Effector memory CD4-positive, alpha-beta T cell (primary cell): ENCODE measurements around the gene LRRTM4.

Source experiments
- DNase-seq, 3 donors: peaks; one replicate each; pipeline ENCODE4 v3.0.0-alpha.2; 2020
- H3K27ac ChIP-seq: 2 replicates; pipeline ENCODE4 v1.7.0; 2013; ENCODE audit warnings: mild to moderate bottlenecking, low read length, moderate library complexity; ENCODE audit not compliant: insufficient read depth, poor library complexity, severe bottlenecking
- H3K27me3 ChIP-seq: replicated peaks from 2 replicates; pipeline ENCODE4 v1.7.0; 2013; ENCODE audit warnings: mild to moderate bottlenecking, low read length; ENCODE audit not compliant: insufficient read depth, control insufficient read depth, poor library complexity, severe bottlenecking
- H3K36me3 ChIP-seq: 2 replicates; pipeline ENCODE4 v1.7.0; 2013; ENCODE audit warnings: mild to moderate bottlenecking, low read length, moderate library complexity; ENCODE audit not compliant: control insufficient read depth, insufficient read depth
- H3K4me1 ChIP-seq: 2 replicates; pipeline ENCODE4 v1.7.0; 2013; ENCODE audit warnings: low read length, mild to moderate bottlenecking; ENCODE audit not compliant: control insufficient read depth, insufficient read depth, poor library complexity, severe bottlenecking
- H3K4me3 ChIP-seq: 2 replicates; pipeline ENCODE4 v1.7.0; 2013; ENCODE audit warnings: low read length, low read depth, mild to moderate bottlenecking; ENCODE audit not compliant: insufficient read depth, poor library complexity, severe bottlenecking
- H3K9me3 ChIP-seq: 2 replicates; pipeline ENCODE4 v1.7.0; 2013; ENCODE audit warnings: mild to moderate bottlenecking, low read length, moderate library complexity; ENCODE audit not compliant: control insufficient read depth

The LRRTM4 gene

DNA sequence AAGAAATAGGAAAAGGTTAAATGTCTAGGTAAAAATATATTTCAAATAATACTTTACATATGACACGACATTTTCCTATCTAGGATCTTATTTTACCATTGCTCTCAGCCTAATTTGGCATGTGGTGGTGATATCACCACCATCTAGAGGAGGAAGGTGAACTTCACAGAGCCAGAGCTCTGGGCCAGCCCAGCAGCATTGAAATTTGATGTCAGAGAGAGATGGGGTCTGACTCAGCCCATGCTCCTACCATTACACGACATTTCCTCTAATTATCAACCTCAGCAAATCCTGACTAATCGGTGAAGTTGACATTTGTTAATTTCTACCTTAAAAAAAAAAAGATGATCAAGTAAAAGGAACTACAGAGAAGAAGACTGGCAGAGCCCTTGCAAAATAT is 42.3 kb downstream of the LRRTM4 start:
- H3K4me3 ChIP-seq, result no peak overlapping the region
- H3K27ac ChIP-seq, result no peak overlapping the region
- no peak for DNase-seq
- no peaks in the 10 kb centered on the region for H3K27me3 ChIP-seq
- H3K4me1 ChIP-seq, result no peaks in the 10 kb centered on the region
- no peaks in the 10 kb centered on the region for H3K9me3 ChIP-seq
- no peaks in the 10 kb centered on the region for H3K36me3 ChIP-seq

DNA sequence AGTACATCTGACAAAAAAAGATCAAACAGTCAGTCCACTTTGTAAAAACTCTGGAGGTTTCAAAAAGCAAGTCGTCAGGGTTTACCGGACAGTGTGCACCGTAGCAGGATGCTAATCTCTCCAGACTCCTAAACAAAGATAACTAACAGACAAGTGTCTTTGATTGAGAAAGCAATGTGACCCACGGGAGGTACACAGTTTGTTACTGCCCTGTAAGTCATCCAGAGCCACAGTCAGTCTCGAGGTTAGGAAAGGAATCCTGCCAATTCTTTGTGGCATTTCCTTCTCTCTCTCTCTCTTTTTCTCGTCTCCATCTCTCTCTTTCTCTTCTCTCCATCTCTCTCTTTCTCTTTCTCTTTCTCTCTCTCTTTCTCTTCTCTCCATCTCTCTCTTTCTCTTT is 42.8 kb downstream of the LRRTM4 start:
- H3K36me3 ChIP-seq, result no peaks in the 10 kb centered on the region
- no peak overlapping the region for H3K4me3 ChIP-seq
- DNase-seq, result no peak
- H3K4me1 ChIP-seq, result no peaks in the 10 kb centered on the region
- H3K27ac ChIP-seq, result no peak overlapping the region
- H3K27me3 ChIP-seq, result no peaks in the 10 kb centered on the region
- no peaks in the 10 kb centered on the region for H3K9me3 ChIP-seq

DNA sequence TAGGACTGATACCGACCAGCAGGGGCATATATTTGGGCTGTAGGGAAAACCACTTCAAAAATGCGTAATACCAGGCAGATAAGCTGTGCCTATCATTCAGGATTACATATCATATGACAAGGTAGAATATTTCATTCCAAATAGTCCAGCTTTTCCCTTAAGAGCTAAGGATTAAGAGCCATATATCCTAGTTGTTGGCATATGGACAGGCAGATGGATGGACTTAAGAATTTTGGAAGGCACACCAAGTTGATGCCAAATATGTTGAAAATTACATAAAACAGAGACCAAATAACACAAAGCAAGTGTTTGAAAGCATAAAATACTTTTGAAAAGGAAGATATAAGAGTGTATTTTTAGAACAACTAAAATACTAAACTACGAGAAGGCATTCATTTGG is 52.1 kb downstream of the LRRTM4 start:
- Histone ChIP-seq H3K4me3 (no peak overlapping the region), H3K36me3 (no peaks in the 10 kb centered on the region), H3K4me1 (no peaks in the 10 kb centered on the region), H3K9me3 (no peaks in the 10 kb centered on the region), H3K27ac (no peak overlapping the region), H3K27me3 (no peaks in the 10 kb centered on the region)
- no peak for DNase-seq

DNA sequence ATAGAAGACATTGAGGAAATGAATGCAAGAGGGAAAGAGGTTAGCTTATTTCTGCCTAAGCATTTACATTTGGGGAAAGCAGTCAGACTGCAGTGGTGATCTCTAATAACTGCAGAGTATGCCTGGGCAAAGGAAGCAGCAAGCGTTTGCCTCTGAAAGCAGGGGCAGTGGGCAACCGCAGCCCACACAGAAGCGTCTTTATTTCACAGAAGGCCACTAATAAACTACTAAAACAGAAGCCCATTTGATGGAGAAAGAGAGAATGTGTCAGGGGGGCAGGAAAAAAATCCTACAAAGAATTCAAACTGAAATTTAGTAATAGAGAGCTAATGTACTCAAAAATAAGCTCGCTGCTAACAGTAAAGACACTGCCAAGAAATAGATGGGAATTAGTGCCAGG is 53.1 kb downstream of the LRRTM4 start:
- no peaks in the 10 kb centered on the region for H3K4me1 ChIP-seq
- no peaks in the 10 kb centered on the region for H3K27me3 ChIP-seq
- no peaks in the 10 kb centered on the region for H3K36me3 ChIP-seq
- no peaks in the 10 kb centered on the region for H3K9me3 ChIP-seq
- no peak overlapping the region for H3K27ac ChIP-seq
- no peak overlapping the region for H3K4me3 ChIP-seq
- DNase-seq, result no peak

DNA sequence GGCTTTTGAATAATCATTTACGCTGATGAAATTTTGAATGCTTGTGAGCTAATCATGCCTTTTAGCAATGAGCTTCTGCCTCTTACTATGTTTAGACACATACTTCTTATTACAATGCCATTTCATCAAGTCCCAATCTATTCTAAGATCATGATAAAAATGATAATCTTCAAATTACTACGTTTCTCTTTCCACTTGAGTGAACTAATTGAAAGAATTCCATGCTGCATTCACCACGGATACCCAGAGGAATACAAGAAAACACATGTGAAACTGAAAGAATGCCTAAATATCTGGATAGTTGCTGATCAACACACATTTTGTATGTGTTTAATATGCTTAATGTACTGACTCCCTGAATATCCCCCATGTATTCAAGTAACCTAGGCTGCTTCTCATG is 62.3 kb downstream of the LRRTM4 start:
- Histone ChIP-seq H3K9me3 (no peaks in the 10 kb centered on the region), H3K4me1 (no peaks in the 10 kb centered on the region), H3K27ac (no peak overlapping the region), H3K27me3 (no peaks in the 10 kb centered on the region), H3K4me3 (no peak overlapping the region), H3K36me3 (no peaks in the 10 kb centered on the region)
- DNase-seq, result no peak

DNA sequence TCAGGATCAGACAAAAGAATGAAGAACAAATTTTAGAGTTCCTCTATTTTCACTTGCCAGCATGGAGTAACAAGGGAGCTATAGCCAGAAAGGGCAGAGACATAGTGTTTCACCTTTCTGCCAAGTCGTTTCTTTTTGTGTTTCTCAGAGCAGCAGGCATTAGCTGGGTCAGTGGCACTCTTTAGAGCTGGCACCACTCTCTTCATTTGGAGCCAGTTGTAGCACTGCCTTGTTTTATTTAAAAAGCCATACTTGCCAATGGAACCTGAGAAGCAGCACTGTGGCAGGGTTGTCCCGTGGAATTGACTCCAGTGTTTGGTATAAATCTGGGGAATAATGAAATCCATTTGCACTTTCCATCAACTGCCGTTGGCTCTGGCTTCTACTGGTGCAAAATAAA is 64.0 kb downstream of the LRRTM4 start:
- no peak for DNase-seq
- Histone ChIP-seq H3K4me3 (no peak overlapping the region), H3K27me3 (no peaks in the 10 kb centered on the region), H3K36me3 (no peaks in the 10 kb centered on the region), H3K4me1 (no peaks in the 10 kb centered on the region), H3K9me3 (no peaks in the 10 kb centered on the region), H3K27ac (no peak overlapping the region)

DNA sequence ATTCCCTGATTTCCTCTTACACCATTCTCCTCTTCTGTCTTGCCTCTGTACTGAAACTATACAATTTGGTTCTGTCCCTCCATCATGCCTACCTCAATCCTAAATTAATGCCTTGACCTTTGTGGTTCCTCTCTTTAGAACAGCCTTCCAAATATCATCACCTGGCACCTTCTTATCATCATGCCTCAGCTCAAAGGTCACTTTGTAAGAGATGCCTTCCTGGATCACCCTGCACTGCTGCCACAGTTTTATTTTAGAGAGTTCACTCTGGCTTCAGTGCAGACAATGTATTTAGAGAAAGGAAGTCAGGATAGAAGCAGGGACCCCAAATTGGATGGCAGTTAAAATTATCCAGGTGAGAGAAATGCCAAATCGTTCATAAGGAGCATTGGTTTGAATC is 64.5 kb downstream of the LRRTM4 start:
- H3K36me3 ChIP-seq, result no peaks in the 10 kb centered on the region
- DNase-seq, result no peak
- H3K4me3 ChIP-seq, result no peak overlapping the region
- no peak overlapping the region for H3K27ac ChIP-seq
- H3K9me3 ChIP-seq, result no peaks in the 10 kb centered on the region
- no peaks in the 10 kb centered on the region for H3K4me1 ChIP-seq
- no peaks in the 10 kb centered on the region for H3K27me3 ChIP-seq

DNA sequence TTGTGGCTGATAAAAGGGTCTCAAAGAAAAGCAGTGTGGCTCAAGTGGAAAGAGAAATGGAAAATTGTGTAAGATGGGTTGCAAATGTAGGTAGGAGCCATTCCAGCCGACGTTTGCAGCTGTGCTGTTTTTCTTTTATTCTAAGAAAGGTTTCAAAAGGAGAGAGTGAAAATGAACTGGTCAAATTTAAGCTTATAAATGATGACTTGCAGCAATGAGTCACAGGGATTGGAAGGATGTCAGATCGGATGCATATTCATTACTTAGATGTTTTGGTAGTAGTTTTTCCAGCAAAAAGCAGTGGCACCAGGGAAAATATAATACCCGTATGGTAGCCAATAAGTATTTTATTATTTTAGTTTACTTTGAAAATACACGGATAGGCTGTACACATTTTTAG is 79.1 kb downstream of the LRRTM4 start:
- no peak overlapping the region for H3K27ac ChIP-seq
- no peaks in the 10 kb centered on the region for H3K9me3 ChIP-seq
- no peaks in the 10 kb centered on the region for H3K27me3 ChIP-seq
- no peaks in the 10 kb centered on the region for H3K36me3 ChIP-seq
- H3K4me1 ChIP-seq, result no peaks in the 10 kb centered on the region
- no peak for DNase-seq
- no peak overlapping the region for H3K4me3 ChIP-seq

DNA sequence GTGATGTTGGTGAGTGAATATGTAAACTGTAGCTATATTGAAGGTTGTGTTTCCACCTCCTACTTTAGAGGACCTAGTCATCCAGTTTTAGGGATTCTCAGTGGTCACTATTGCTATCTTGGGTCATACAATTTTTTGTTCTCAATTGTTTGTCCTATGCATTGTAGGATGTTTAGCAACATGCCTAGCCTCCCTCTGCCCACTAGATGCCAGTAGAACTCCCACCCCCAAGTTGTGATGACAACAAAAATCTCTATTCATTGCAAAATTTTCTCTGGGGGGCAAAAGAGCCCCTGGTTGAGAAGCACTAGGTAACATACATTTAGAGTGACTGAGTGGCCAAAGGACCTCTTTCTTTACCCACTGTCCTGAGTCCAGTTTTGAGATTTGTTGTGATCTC is 87.3 kb downstream of the LRRTM4 start:
- H3K27ac ChIP-seq, result no peak overlapping the region
- H3K4me1 ChIP-seq, result no peaks in the 10 kb centered on the region
- H3K36me3 ChIP-seq, result no peaks in the 10 kb centered on the region
- no peaks in the 10 kb centered on the region for H3K9me3 ChIP-seq
- H3K4me3 ChIP-seq, result no peak overlapping the region
- H3K27me3 ChIP-seq, result no peaks in the 10 kb centered on the region
- DNase-seq, result no peak

DNA sequence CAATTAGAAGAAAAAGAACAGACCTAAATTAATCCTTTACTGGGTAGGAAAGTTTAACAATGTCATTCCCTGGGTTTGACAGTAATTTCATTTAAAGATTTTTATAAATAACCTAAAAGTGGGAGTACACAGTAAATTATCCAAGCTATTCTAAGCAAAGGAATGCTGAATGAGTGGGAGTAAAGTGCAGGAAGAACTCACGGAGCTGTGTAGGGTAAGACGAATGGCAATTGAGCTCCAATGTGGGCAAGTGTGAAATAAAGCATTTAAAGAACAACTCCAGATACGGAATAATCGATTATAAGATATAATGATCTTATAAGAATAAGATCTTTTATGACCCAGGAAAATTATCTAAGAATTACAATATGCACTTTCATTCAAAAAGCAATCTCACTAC is 93.2 kb downstream of the LRRTM4 start:
- DNase-seq, result no peak
- Histone ChIP-seq H3K36me3 (no peaks in the 10 kb centered on the region), H3K4me1 (no peaks in the 10 kb centered on the region), H3K27ac (no peak overlapping the region), H3K9me3 (no peaks in the 10 kb centered on the region), H3K4me3 (no peak overlapping the region), H3K27me3 (no peaks in the 10 kb centered on the region)

DNA sequence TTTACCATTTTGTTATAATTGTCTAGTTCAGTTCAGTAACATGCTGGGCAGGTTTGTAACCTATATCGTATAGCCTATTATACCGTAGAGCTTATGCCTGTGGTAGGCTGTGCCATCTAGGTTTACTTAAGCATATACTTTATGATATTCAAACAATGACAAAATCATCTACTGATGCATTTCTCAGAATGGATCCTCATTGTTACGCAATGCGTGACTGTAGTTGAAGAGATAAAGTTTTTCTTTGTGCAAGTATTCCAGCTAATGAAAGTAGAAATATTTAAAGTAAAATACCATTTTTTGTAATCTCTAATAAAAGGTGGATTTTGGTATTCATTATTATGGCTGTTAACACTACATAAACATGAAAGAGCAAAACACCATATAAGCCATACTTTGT is 100.2 kb downstream of the LRRTM4 start:
- Histone ChIP-seq H3K4me1 (no peaks in the 10 kb centered on the region), H3K4me3 (no peak overlapping the region), H3K36me3 (no peaks in the 10 kb centered on the region), H3K27ac (no peak overlapping the region), H3K9me3 (no peaks in the 10 kb centered on the region), H3K27me3 (no peaks in the 10 kb centered on the region)
- DNase-seq, result no peak
